ENCODE results near the gene ARHGAP9. TPM values are rescaled to one million over a fixed set of nuclear protein-coding genes. Genes with fewer than 3 reads are reported as not detected.

Gene ARHGAP9
- total and polyA plus RNA-seq, 2 of the 8 experiments (the other 6 are each of a cell fraction or from before 2014, with no cell fraction given) = 3.2 to 6.0 TPM

- Histone ChIP-seq H2BK15ac (ENCODE audit: low read length) (peak overlapping the region; percentile 18; the same call in 1 of the 2 replicates), H3K79me2 (ENCODE audit: control insufficient read depth in 1 of 2, insufficient read depth in 2 of 2, low read length in 2 of 2) (no peaks in the 10 kb centered on the region), H3K79me1 (ENCODE audit: low read depth, low read length) (no peaks in the 10 kb centered on the region), H2BK12ac (ENCODE audit: low read depth, low read length) (no peak overlapping the region; the same call in 1 of the 2 replicates), H3K23me2 (ENCODE audit: low read depth, low read length) (no peaks in the 10 kb centered on the region), H3K9ac (replicated peaks in 1 of 4; ENCODE audit: extremely low read depth in 1 of 4, low read depth in 3 of 4, low read length in 3 of 4) (no peak overlapping the region), H3K4me3 (ENCODE audit: extremely low read depth in 1 of 4, insufficient read depth in 2 of 4, low read depth in 3 of 4, low read length in 4 of 4) (no peak overlapping the region), H3K56ac (replicated peaks; ENCODE audit: insufficient read length, low read depth, low read length) (no peak overlapping the region), H3K23ac (ENCODE audit: insufficient read length) (no peak overlapping the region), H3K4me2 (ENCODE audit: insufficient read depth in 1 of 2, low read depth in 2 of 2, low read length in 2 of 2) (no peak overlapping the region), H4K91ac (replicated peaks; ENCODE audit: insufficient read length, low read length) (no peak overlapping the region), H3K36me3 (ENCODE audit: control insufficient read depth in 2 of 4, insufficient read depth in 4 of 4, low read length in 3 of 4) (no peaks in the 10 kb centered on the region), H3K27me3 (replicated peaks in 1 of 4; ENCODE audit: control insufficient read depth in 3 of 4, extremely low read depth in 1 of 4, insufficient read depth in 3 of 4, low read length in 3 of 4) (no peaks in the 10 kb centered on the region), H3K14ac (ENCODE audit: insufficient read length) (no peak overlapping the region), H4K8ac (ENCODE audit: extremely low read depth, insufficient read depth, low read length) (no peak overlapping the region), H3K9me3 (ENCODE audit: insufficient read depth in 2 of 2, low read depth in 1 of 2, low read length in 1 of 2) (no peaks in the 10 kb centered on the region), H2BK5ac (ENCODE audit: low read depth, low read length) (no peak overlapping the region), H2BK120ac (replicated peaks; ENCODE audit: low read depth, low read length) (no peak overlapping the region), H3K4me1 (replicated peaks in 1 of 4; ENCODE audit: control insufficient read depth in 3 of 4, insufficient read depth in 4 of 4, low read length in 3 of 4) (peaks cover 0 to 5% (median 1%) of the 10 kb centered on the region in 4 experiments; a peak in 6 of 7 replicates), H3K18ac (ENCODE audit: extremely low read depth, low read length) (no peak overlapping the region), H2BK20ac (ENCODE audit: low read length) (no peak overlapping the region), H3K4ac (replicated peaks; ENCODE audit: insufficient read length, low read depth, low read length) (no peak overlapping the region), H3K27ac (ENCODE audit: low read depth, low read length) (no peak overlapping the region), H2AFZ (ENCODE audit: low read length) (no peak overlapping the region), H4K20me1 (replicated peaks in 1 of 2; ENCODE audit: control insufficient read depth in 1 of 2, insufficient read depth in 2 of 2, low read length in 2 of 2) (no peaks in the 10 kb centered on the region), H2AK5ac (ENCODE audit: low read depth, low read length) (no peak overlapping the region), H4K5ac (ENCODE audit: insufficient read length, low read depth, low read length) (no peak overlapping the region)
- no peak for DNase-seq (ENCODE audit: low read depth in 1 of 2, low spot score in 2 of 2)
- POLR2A ChIA-PET (ENCODE audit: partially characterized antibody) = interaction anchor here (0.8 to 11.2 kb wide), 3 partner anchors 9 to 432 kb away, joined by 3 to 168 read pairs (median 3); partner anchors contain the start of genes INHBC and R3HDM2
- CTCF ChIA-PET (ENCODE audit: partially characterized antibody) = interaction anchor here (0.7 to 18.5 kb wide), 6 partner anchors 14 to 205 kb away, joined by 3 to 478 read pairs (median 168); partner anchors contain the start of genes ARHGAP9, INHBC, MARS1 and STAC3
- FAIRE-seq = no peak
- 94% methylated on average over 7 of the region's 7 CpGs; no CpG with 5 or more reads in 1 of the 2 experiments for WGBS, 2 experiments (ENCODE audit: extremely low coverage in 1 of 2, insufficient coverage in 1 of 2, insufficient read length in 1 of 2, insufficient replicate concordance in 2 of 2, low coverage in 1 of 2, low lambda C conversion rate in 2 of 2, missing lambda C conversion rate in 1 of 2)
- TF ChIP-seq HDAC6 (IDR thresholded peaks at IDR 0.05; ENCODE audit: low read depth, low read length) = no peak
- no peak for TF ChIP-seq CHD2 (IDR thresholded peaks at IDR 0.05; ENCODE audit: low read length)
- TF ChIP-seq RNF2 (IDR thresholded peaks at IDR 0.05; ENCODE audit: borderline replicate concordance, low read depth, low read length, missing control alignments, poor library complexity, severe bottlenecking) = no peak
- TF ChIP-seq TEAD4 (IDR thresholded peaks at IDR 0.05; ENCODE audit: low read depth, low read length) = no peak
- no peak for TF ChIP-seq SP1 (IDR thresholded peaks at IDR 0.05; ENCODE audit: low read depth, low read length)
- no peak for TF ChIP-seq SIRT6 (IDR thresholded peaks at IDR 0.05; ENCODE audit: low read length)
- TF ChIP-seq CTCF (IDR thresholded peaks at IDR 0.05; ENCODE audit: control extremely low read depth in 1 of 3, insufficient read depth in 1 of 3, low read depth in 1 of 3, low read length in 3 of 3) = no peak
- no peak for TF ChIP-seq RAD21 (IDR thresholded peaks at IDR 0.05 in 1 of 2, conservative IDR thresholded peaks at IDR 0.05 in 1 of 2; ENCODE audit: low read depth in 2 of 2, low read length in 2 of 2)
- no peak for TF ChIP-seq TBP (IDR thresholded peaks at IDR 0.05; ENCODE audit: low read depth, low read length)
- no peak for TF ChIP-seq PHF8 (conservative IDR thresholded peaks at IDR 0.05; ENCODE audit: low read depth, low read length)
Observed at GRCh38 chr12:57449375-57449774, 30.3 kb downstream of the ARHGAP9 start.

All from H1 (cell line).